HepG2 (cell line): ENCODE measurements around the gene MBTD1. TPM values are rescaled to one million over a fixed set of nuclear protein-coding genes. Genes with fewer than 3 reads are reported as not detected.

ENCODE experiments used
- GATAD2A ChIP-seq: IDR thresholded peaks from 2 replicates; pipeline ENCODE4 v1.6.1; 2016
- ISL2 ChIP-seq: sonication (generic); formaldehyde crosslinking; IDR thresholded peaks from 2 replicates; pipeline ENCODE4 v1.5.0; 2020; ENCODE audit warnings: missing genetic modification reagents
- MAFF ChIP-seq: IDR thresholded peaks from 2 replicates; pipeline ENCODE4 v1.6.1; 2011; ENCODE audit warnings: low read depth, low read length, improper control_type of control experiment
- MTA3 ChIP-seq: sonication (generic); formaldehyde crosslinking; IDR thresholded peaks from 2 replicates; pipeline ENCODE4 v1.4.0; 2020; ENCODE audit warnings: missing genetic modification reagents
- NBN ChIP-seq: fragments of 450-650 bp; conservative IDR thresholded peaks from 2 replicates; pipeline ENCODE4 v1.6.1; 2017
- NPAS2 ChIP-seq: sonication (generic); formaldehyde crosslinking; IDR thresholded peaks from 2 replicates; pipeline ENCODE4 v1.8.0; 2022; ENCODE audit warnings: mild to moderate bottlenecking, missing genetic modification reagents, borderline replicate concordance
- TBP ChIP-seq: sonication (generic); formaldehyde crosslinking; IDR thresholded peaks from 2 replicates; pipeline ENCODE4 v1.5.0; 2020; ENCODE audit warnings: missing genetic modification reagents
- ZMYM2 ChIP-seq: sonication (generic); formaldehyde crosslinking; IDR thresholded peaks from 2 replicates; pipeline ENCODE4 v1.8.0; 2022; ENCODE audit warnings: mild to moderate bottlenecking, missing genetic modification reagents
- ZNF20 ChIP-seq: sonication (generic); formaldehyde crosslinking; IDR thresholded peaks from 2 replicates; pipeline ENCODE4 v1.4.0; 2020; ENCODE audit warnings: mild to moderate bottlenecking, moderate library complexity, missing genetic modification reagents
- ZNF317 ChIP-seq: sonication (generic); formaldehyde crosslinking; IDR thresholded peaks from 2 replicates; pipeline ENCODE4 v1.5.0; 2020; ENCODE audit warnings: mild to moderate bottlenecking, missing genetic modification reagents
- ZNF367 ChIP-seq: sonication (generic); formaldehyde crosslinking; IDR thresholded peaks from 2 replicates; pipeline ENCODE4 v1.4.0; 2020; ENCODE audit warnings: missing genetic modification reagents, borderline replicate concordance
- ZNF672 ChIP-seq: sonication (generic); formaldehyde crosslinking; IDR thresholded peaks from 2 replicates; pipeline ENCODE4 v1.8.1; 2022; ENCODE audit warnings: missing genetic modification reagents
- ZSCAN21 ChIP-seq: sonication (generic); formaldehyde crosslinking; IDR thresholded peaks from 2 replicates; pipeline ENCODE4 v1.8.0; 2022; ENCODE audit warnings: mild to moderate bottlenecking, missing genetic modification reagents, moderate library complexity, borderline replicate concordance
- polyA plus RNA-seq, 8 experiments: library from polyadenylated mRNA; depleted of rRNA in 3 of 8; stranded (reverse) in 7 of 8; unstranded in 1 of 8; fragments of >200 nt; fragmentation: Illumina TruSeq in 4 of 8; extraction: Trizol in 4 of 8; gene quantifications; 2 replicates each; pipeline versions ENCODE4 v1.2.1 to v1.2.3, GENCODE V29; 2011 to 2016; ENCODE audit warnings: low read depth in 4 of 8, missing spikeins in 1 of 8, mixed read lengths in 1 of 8; ENCODE audit not compliant: insufficient read depth in 1 of 8
- total RNA-seq, 5 experiments: library from RNA; depleted of rRNA; stranded (reverse); fragments of >200 nt; fragmentation: Illumina TruSeq; extraction: Trizol; gene quantifications; 2 replicates each; pipeline ENCODE4 v1.2.3, GENCODE V29; 2016; ENCODE audit warnings: low read depth in 1 of 5
- TF ChIP-seq, protein P1 (sequence below), 2 experiments: sonication (generic) in 1 of 2; formaldehyde crosslinking in 1 of 2; IDR thresholded peaks; 2 replicates each; pipeline versions ENCODE4 v1.6.1 to v1.9.0; 2014 to 2022; ENCODE audit warnings: antibody characterized with exemption in 1 of 2, borderline replicate concordance in 1 of 2, inconsistent platforms in 1 of 2, low read depth in 1 of 2, missing genetic modification reagents in 1 of 2
- TF ChIP-seq, protein P2 (sequence below): sonication (generic); formaldehyde crosslinking; IDR thresholded peaks from 2 replicates; pipeline ENCODE4 v1.5.0; 2020; ENCODE audit warnings: mild to moderate bottlenecking, missing genetic modification reagents, borderline replicate concordance

MBTD1 gene
- total and polyA plus RNA-seq, 2 of the 13 experiments (the other 11 are each of a cell fraction or from before 2014, with no cell fraction given), result 20.9 TPM

GRCh38 chr17:51153210-51154072 lies 106.4 kb downstream of the MBTD1 start, which contains the start of gene NME1 (continued):
- TF ChIP-seq, protein P1, sequence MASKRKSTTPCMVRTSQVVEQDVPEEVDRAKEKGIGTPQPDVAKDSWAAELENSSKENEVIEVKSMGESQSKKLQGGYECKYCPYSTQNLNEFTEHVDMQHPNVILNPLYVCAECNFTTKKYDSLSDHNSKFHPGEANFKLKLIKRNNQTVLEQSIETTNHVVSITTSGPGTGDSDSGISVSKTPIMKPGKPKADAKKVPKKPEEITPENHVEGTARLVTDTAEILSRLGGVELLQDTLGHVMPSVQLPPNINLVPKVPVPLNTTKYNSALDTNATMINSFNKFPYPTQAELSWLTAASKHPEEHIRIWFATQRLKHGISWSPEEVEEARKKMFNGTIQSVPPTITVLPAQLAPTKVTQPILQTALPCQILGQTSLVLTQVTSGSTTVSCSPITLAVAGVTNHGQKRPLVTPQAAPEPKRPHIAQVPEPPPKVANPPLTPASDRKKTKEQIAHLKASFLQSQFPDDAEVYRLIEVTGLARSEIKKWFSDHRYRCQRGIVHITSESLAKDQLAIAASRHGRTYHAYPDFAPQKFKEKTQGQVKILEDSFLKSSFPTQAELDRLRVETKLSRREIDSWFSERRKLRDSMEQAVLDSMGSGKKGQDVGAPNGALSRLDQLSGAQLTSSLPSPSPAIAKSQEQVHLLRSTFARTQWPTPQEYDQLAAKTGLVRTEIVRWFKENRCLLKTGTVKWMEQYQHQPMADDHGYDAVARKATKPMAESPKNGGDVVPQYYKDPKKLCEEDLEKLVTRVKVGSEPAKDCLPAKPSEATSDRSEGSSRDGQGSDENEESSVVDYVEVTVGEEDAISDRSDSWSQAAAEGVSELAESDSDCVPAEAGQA (IDR thresholded peaks at IDR 0.05; ENCODE audit: low read depth), result peak; percentile 95
- TF ChIP-seq, protein P1 (CRISPR knock-in tag; IDR thresholded peaks at IDR 0.05; ENCODE audit: borderline replicate concordance), result peak; percentile 98
- no peak; the same call in 1 of the 2 replicates for TF ChIP-seq NBN
- peak; percentile 95 for TF ChIP-seq ISL2 (CRISPR knock-in tag)
- peak; percentile 96 for TF ChIP-seq GATAD2A (CRISPR knock-in tag)
- no peak for TF ChIP-seq NPAS2 (CRISPR knock-in tag)
- peak; percentile 85; the same call in 1 of the 2 replicates for TF ChIP-seq TBP
- TF ChIP-seq ZNF317 (CRISPR knock-in tag), result peak; percentile 89; the same call in 1 of the 2 replicates
- no peak for TF ChIP-seq ZNF20
- TF ChIP-seq ZSCAN21 (CRISPR knock-in tag), result peak; percentile 95
- TF ChIP-seq, protein P2, sequence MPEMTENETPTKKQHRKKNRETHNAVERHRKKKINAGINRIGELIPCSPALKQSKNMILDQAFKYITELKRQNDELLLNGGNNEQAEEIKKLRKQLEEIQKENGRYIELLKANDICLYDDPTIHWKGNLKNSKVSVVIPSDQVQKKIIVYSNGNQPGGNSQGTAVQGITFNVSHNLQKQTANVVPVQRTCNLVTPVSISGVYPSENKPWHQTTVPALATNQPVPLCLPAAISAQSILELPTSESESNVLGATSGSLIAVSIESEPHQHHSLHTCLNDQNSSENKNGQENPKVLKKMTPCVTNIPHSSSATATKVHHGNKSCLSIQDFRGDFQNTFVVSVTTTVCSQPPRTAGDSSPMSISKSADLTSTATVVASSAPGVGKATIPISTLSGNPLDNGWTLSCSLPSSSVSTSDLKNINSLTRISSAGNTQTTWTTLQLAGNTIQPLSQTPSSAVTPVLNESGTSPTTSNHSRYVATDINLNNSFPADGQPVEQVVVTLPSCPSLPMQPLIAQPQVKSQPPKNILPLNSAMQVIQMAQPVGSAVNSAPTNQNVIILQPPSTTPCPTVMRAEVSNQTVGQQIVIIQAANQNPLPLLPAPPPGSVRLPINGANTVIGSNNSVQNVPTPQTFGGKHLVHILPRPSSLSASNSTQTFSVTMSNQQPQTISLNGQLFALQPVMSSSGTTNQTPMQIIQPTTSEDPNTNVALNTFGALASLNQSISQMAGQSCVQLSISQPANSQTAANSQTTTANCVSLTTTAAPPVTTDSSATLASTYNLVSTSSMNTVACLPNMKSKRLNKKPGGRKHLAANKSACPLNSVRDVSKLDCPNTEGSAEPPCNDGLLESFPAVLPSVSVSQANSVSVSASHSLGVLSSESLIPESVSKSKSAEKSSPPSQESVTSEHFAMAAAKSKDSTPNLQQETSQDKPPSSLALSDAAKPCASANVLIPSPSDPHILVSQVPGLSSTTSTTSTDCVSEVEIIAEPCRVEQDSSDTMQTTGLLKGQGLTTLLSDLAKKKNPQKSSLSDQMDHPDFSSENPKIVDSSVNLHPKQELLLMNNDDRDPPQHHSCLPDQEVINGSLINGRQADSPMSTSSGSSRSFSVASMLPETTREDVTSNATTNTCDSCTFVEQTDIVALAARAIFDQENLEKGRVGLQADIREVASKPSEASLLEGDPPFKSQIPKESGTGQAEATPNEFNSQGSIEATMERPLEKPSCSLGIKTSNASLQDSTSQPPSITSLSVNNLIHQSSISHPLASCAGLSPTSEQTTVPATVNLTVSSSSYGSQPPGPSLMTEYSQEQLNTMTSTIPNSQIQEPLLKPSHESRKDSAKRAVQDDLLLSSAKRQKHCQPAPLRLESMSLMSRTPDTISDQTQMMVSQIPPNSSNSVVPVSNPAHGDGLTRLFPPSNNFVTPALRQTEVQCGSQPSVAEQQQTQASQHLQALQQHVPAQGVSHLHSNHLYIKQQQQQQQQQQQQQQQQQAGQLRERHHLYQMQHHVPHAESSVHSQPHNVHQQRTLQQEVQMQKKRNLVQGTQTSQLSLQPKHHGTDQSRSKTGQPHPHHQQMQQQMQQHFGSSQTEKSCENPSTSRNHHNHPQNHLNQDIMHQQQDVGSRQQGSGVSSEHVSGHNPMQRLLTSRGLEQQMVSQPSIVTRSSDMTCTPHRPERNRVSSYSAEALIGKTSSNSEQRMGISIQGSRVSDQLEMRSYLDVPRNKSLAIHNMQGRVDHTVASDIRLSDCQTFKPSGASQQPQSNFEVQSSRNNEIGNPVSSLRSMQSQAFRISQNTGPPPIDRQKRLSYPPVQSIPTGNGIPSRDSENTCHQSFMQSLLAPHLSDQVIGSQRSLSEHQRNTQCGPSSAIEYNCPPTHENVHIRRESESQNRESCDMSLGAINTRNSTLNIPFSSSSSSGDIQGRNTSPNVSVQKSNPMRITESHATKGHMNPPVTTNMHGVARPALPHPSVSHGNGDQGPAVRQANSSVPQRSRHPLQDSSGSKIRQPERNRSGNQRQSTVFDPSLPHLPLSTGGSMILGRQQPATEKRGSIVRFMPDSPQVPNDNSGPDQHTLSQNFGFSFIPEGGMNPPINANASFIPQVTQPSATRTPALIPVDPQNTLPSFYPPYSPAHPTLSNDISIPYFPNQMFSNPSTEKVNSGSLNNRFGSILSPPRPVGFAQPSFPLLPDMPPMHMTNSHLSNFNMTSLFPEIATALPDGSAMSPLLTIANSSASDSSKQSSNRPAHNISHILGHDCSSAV, result peak; percentile 62; the same call in 1 of the 2 replicates
- TF ChIP-seq ZMYM2 (CRISPR knock-in tag), result peak; percentile 82; the same call in 1 of the 2 replicates
- no peak for TF ChIP-seq ZNF672 (CRISPR knock-in tag)
- TF ChIP-seq MAFF, result peak; percentile 47
- peak; percentile 95 for TF ChIP-seq ZNF367
- 0 out of 2 replicates have a peak, but pooled peaks have one; percentile 76 for TF ChIP-seq MTA3 (CRISPR knock-in tag)
